Activated naive CD4-positive, alpha-beta T cell treated with Interleukin-2 at 50 U/mL for 16 hours (primary cell): ENCODE results near the gene AQP1.

ENCODE experiments used
- DNase-seq: peaks from one replicate; pipeline ENCODE4 v3.0.0-alpha.2; 2020

The AQP1 gene

DNA sequence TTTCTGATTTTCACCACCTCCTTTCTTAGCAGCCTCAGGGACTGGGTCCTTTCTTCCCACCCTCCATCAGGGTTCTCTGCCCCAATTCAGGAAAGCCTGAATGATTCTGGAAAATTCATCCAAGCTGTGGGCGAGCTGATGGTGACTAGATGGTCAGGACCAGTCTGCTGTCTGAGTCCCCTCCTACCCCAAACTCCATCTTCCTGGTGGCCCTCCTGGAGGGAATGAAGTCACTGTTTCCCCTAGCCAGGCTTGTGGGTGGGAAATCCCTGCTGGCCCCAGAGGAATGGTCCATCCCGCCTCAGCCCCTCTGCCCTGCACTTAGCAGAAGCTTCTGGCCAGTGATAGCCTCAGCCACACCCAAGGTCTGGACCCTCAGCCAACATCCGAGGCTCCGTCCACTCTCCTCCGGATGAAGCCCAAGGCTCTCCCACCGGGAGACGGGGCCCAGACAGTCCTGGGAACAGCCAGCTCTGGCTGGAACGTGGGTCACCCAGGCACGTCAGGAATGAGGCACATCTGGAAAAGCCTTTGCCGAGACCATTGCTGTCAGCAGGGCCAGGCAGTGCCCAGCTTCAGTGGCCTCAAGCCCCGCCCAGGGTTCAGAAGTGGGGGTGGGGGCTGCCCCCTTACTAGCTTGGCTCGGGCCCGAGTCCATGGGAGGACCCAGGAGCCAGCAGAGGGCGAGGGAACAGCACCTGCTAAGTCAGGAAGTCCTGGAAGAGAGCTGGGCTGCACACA lies 4.0 kb upstream of the AQP1 start:
- DNase-seq = no peak

DNA sequence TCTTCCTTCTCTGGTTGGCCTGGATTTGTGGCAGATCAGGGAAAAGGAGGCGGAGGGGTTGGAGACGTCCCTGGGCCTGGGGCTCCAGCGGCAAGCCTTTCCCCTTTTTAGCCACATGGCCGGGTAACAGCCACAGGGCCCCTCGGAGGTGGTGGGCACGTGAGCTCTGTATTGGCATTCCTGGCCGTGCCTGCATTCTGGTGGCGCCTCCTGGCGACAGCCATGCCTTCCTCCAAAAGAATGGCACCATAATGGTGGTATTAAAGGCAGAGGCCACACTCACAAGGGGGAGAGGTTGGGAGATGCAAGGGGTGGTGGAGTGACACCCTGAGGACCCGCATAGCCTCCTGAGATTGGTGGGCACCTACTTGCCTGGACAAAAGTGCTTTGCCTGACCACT lies 3.0 kb upstream of the AQP1 start:
- DNase-seq = no peak

DNA sequence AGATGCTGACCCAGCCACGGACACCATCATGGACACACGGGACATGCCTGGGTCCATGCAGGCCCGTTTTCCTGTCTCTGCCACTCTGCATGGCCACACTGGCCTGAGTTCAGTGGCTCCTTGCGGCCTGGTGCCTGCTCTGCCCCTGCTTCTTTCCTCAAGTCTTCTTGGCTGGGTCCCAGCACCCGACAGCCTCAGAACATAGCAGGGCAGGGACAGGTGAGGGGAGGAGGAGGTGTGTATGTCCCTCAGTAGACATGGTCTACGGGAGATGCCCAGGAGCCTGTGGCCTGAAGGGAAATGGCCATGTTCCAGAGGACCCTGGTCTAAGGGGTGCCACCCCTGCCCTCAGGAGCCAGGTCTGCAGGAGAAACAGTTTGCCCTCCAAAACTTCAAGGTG lies 2.2 kb upstream of the AQP1 start:
- no peak for DNase-seq

DNA sequence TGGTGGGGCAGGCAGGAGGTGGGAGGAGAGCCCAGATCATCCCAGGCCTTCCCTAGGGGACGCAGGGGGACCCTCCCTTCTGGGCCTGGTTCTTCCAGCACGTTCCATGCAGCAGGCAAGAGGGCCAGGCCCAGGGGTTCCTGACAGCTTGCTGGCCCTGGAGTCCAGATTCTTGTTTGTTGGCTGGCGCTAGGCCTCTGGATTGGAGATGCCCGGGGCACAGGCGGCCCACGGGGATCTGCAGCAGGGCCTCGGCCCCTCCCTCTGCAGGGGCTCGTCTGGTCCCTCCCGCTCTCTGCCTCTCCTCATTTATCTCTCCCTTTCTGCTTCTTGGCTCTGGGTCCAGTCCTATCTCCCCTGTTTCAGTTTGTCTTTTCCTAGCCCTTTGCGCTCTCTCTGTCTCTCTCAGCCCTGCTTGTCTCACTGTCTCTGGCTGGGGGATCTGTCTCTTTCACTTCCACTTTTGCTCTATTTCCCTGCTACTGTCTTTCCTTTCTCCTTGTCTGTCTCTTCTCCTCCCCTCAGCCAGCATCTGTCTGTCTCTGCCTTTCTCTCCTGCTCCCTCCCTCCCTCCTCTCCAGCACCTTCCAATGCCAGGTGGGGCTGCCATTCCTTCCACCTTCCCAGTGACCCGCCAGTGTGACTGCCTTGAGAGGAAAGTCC lies 1.1 kb upstream of the AQP1 start:
- no peak for DNase-seq

DNA sequence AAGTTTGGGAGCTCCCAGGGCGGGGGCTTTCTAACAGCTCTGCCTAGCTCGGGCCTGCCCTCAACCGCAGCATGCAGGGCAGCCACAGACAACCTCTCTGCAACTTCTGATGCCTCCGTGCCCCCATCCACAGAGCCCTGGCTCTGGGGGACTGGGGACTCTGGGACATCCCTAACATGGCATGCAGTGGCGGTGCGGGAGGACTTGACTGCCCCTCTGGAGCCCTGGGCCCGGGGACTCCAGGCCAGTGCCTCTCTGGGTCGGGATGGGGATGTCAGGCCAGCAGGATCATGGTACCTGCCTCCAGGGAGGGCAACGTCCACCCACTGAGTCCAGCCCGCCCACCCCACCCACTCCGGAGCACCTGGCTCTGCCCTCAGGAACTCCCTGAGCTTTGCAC lies 520 bp upstream of the AQP1 start:
- DNase-seq = no peak

DNA sequence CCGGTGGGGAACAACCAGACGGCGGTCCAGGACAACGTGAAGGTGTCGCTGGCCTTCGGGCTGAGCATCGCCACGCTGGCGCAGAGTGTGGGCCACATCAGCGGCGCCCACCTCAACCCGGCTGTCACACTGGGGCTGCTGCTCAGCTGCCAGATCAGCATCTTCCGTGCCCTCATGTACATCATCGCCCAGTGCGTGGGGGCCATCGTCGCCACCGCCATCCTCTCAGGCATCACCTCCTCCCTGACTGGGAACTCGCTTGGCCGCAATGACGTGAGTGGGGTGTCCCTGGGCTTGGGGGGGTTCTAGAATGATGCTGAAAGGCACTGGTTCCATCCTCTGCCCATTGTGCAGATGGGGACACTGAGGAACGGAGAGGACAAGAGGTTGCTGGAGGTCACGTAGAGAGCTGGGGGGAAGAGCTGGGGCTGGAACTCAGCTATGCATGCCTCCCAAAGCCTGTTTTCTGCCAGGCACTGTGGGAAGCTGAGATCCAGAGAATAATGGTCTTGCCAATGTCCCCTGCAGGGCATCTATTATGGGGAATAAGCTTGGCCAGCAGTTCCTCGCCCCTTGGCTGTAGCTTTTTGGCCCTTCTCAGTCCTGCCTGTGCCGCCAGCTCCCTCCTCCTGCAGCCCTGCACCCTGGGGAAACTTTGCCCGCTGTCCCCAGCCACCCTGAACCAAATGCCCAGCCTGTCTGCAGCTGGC lies 523 bp downstream of the AQP1 start:
- DNase-seq = no peak

DNA sequence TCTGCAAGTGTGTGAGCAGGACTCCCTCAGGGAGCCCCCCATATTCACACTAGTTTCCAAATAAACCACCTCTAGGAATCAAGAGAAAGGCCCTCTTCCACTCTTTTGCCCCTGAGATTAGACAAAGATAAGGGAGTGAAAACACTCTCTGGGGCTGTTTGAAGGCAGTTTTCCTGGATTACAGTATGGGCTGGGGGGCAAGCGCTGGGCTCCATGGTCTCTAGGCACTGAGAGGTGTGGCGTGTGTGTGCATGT lies 1.0 kb downstream of the AQP1 start:
- no peak for DNase-seq

DNA sequence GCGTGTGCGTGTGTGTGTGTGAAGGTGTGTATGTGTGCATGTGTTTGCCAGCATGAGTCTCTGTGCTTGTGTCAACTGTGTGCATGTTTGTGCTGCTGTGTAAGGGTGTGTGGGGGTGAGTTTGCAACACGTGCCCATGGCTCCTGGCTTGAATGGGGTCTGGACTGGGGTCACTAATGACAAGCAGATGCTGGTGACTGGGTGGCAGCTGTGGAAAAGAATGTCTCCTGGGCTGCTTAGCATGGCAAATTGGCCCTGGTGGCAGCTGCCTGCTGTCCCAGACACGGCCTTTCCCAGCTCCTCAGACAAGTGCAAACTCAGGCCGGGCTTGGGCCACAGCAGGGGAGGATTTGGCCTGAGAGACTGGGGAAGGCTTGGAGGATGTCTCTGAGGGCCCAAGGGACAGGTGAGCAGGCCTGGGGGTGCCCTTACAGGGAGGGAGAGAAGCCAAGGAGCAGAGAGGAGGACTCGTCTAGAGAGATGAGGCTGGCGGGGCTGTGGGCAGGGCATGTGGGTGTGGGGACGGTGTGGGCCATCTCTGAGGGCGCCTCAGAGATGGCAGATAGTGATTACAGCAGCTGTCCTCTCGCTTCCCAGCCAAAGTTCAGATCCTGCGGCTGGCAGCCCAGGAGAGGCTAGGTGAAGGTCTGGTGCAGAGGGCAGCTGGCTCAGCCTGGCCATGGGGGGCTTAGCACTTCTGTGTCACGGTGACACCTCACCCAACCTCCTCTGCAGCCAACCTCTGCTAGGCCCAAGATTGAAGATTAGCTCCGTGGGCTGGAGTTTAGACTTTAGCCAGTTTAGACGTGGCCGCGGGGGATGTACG lies 1.5 kb downstream of the AQP1 start:
- no peak for DNase-seq

DNA sequence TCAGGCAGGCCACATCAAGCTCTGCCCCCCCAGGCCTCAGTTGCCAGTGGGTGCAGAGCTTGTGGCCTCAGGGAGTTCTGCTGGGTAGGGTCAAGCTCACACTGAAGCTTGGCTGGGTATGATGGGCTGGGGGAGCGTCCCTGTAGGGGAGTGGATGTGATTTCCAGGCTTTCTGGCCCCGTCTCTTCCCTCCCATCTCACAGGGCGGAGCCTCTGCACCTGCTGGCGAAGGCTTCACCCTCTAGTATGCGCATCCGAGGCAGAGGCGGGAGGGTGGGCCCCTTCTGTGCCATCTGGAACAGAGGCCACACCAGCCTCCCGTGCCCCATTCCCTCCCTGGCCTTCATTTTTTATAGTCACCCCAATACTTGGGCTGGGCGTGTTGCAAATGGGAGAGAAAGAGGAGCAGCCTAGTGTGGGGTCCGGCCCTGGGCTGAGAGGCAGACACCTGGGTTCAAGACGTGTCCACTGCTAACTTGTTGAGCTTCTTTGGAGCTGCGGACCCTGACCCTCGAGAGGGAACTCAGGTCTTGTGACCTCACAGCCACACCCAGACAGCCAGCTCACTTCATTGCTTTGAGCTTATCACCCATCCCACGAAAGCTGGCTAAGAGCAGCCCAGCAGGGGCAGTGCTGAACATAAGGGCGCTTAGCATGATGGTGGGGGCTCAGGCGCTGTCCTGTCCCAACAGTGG lies 2.3 kb downstream of the AQP1 start:
- no peak for DNase-seq

DNA sequence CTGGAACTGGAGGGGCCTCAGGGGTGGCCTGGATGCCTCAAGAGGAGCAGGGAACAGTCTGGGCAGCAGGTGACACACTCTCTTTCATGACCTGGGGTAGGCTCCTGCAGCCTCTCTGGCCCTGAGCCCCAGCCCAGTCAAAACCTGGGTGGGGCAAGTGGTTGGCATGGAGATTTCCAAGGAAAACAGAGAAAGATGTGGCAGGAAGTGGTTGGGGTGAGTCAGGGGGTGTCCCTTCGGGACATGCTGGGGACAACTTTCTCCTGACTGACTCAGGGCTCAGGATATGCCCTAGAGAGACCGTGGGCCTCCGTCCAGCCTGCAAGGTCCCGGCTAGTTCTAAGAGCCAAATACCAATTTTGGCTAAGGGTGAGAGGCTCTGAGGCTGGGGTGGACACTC lies 2.9 kb downstream of the AQP1 start:
- no peak for DNase-seq

DNA sequence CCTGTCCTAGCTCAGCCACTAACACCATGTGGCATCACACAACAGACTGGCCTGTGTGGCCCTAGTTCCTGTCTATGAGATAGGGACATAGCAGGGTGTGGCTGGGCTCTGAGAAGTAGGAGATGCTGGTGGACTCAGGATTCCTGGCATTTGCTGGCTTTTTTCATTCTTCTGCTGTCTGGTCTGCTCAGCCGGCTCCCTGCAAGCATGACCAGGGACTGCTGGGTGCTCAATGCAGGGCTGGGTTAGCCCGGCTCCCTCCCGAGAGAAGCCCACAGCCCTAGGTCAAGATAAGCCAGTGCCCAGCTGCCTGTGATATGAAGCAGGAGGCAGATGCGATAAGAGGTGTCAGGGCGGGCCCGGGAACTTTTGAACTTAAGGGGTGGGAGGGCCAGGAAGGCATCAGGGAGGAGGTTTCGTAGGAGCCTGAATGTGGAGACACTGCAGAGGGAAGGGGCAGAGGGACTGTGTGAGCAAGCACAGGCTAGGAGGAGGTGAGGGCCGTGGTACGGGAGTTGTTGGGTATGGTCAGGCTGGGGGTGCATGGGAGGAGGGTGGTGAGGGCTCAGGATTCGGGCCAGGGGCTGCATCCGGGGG lies 3.5 kb downstream of the AQP1 start:
- no peak for DNase-seq

DNA sequence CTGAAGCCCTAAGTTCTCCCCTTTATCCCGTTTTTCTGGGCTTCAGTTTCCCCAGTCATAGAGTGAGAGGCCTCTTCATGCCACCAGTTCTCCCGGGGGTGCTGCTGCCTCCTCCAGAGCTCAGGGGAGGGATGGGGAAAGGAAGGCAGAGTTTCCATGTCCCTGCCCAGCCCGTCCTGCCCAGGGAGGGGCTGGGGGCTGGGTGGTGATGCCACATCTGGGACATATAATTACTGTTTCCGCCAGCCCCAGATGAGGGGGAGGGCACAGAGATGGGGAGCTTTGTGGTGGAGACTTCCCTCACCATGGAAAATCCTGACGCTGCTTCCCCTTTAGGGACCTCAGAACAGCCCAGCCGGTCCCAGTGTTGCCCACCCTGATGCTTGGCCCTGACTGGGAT lies 4.1 kb downstream of the AQP1 start:
- no peak for DNase-seq

DNA sequence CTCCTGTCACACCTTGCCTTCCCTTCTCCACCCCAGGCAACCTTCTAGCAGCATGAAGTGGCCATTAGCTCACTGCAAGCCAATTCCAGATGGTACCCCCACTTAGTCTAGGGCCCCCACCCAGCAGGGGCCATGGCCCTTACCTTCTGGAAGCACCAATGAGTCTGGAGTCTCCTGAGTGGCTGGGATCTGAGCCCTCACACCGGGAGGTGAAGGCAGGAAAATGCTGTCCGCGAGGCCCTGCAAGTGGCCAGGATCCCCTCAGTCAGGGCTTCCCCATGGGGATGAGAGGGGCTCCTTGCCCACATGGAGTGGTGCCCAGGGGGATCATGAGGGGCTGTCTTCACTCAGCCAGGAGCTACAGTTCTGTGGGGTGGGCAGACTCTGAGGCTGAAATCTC lies 4.6 kb downstream of the AQP1 start:
- no peak for DNase-seq

DNA sequence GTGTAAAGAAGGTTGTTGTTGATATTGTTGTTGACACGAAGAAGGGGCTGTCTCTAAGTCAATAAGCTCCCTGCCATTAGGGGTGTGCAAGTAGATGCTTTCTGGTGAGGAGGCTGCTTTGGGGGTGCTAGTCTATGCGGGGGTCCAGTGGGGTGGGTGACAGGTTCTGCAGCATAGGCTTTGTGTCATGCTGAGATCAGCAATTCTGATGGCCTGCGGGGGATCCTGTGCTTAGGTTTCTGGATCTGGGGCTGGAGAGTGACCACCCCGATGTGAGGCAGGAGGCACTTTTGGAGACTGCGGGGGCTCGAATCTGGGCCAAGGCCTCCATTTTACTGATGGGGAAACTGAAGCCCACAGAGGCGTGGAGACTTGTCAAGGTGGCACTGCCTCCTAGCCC lies 5.1 kb downstream of the AQP1 start:
- DNase-seq = no peak

DNA sequence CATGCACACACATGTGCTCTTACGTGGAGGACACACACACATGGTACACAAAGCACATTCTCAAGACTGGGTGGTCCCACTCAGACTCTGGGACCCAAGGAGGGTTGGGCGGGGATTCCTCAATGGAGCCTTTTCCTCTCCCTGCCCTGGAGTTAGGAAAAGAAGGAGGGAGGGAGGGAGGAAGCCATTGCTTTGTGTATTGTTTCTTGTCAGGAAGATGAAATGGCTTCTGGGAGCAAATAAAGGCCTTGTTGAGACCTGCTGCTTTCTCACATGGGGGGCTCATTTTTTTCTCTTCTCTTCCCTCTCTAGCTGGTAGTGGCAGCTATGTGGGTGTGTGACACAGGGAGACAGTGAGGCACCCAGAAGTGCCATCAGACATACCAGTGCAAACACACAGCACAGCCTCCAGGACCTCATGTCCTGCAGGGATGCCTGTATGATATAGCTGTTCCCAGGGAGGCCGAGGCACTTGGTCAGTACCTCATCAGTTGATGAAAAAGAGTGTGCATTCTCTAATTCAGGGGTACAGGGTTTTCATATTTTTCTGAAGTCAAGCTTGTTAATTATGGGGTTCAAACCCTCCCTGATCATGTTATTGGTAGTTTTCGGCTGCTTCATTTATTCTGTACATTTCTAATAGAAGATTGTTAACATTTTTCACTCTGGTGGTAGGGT lies 5.7 kb downstream of the AQP1 start:
- no peak for DNase-seq

DNA sequence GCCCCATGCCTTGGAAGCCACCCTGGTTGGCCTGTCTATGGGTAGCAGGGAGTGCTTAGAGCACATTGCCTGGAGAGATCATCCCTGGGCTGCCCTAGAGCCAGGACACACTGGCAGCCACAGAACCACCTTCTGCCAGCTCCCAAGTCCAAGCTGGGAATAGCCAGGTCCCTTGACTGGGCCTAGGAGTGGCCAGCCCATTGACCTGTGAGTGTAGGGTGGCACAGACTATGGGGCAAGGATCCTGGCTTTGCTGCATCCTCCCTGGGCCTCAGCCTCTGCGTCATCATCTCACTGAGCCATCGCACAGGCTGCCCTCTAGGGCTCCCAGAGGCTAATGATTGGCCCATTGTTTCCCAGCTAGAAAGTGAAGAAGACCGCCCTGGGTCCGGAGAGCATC lies 7.0 kb downstream of the AQP1 start:
- no peak for DNase-seq

DNA sequence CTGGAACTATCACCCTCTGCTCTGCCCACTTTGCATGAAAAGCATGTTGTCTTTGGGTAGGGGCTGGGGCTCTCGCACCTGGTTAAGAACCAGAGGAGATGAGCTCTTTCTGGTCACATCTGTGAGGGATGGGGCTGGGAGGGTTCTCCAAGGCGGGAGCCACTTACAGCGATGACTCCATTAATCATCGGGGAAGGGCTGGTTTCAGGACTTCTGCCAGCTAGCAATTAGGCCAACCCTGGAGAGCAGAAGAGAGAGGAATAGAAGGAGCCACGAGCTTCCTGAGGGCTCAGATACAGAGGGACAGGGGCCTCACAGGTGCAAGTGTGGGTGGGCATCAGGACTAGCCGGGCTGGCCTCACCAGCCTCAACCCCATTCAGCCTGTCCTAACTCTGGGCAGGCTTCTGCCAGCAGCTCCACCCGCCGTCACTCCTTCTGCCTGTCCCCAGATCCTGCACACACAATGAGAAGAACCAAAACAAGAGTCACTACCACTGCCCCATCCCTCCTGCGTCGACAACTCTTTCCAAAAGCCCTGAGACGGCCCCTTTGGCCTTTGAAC lies 8.4 kb downstream of the AQP1 start:
- DNase-seq = no peak

DNA sequence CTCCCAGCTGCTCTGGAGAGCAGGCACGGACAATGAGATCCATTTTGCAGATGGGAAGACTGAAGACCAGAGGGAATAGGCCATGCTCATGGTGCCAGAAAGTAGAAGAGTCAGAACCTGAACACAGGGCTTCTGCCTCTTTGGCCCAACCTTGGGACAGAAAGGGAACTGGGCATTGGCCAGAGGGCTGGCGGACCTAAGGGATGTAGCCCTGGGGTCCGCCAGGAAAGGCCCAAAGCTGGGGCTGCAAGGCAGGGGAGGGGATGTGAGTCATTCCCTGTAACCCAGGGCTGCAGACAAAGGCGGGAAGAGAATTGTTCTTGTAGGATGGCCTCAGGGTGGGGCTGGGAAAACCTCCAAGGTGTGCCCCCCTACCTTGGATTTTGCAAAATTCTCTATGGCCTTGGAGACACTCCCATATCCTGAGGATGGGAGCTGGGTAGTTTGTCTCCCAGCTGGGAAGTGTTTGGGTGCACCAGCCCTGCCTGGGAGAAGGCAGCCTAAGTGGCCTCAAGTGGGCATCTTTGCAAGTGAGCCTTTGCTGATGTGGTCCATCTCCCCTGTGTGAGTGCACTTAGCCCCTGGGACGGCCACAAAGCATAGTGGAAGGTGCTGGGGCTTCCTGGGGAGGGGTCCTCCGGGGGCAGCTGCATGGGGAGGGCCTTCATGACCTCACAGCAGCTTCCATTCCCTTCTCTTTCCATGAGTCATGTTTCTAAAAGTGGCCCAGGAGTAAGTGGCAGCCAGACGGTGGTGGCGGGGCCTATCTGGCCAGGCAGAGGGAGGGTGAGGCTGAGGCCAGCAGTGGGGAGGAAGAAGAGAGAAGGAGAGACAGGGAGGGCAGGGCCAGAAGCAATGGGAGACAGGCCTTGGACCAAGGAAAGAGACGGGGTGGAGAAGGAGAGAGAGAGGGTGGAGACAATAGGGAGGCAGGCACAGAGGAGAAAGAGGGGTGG lies 9.2 kb downstream of the AQP1 start:
- no peak for DNase-seq

DNA sequence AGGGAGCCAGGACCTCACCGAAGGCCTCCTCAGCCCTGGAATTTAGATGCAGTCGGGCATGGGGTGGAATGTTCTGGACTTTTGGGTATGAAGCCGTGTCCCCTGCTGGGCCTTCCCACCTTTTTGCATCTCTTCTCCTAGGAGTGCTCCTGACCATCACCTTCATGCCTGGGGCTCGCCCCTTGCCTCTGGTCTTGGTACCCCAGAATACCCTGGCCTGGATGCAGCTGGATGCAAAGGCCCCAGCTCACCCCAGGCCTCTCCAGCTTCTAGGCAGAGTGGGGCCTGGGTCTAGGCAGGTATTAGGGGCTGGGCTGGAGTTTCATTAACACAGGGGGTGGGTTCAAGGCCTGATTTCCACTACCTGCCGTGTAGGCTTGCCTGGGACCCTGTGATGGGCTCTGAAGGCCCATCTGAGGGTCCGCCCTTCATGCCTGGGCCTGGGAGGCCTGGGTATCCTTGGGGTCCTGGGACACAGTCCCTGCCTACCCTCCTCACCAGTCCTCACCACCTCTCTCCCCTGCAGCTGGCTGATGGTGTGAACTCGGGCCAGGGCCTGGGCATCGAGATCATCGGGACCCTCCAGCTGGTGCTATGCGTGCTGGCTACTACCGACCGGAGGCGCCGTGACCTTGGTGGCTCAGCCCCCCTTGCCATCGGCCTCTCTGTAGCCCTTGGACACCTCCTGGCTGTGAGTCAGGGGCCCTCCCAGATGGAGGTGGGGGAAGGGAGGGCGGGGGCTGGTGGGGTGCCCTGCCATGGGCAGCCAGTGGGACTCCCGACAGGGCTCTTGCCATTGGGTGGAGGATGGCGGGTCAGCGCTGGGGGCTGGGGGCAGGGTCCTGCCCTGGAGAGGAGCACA lies 10.1 kb downstream of the AQP1 start:
- DNase-seq = no peak

DNA sequence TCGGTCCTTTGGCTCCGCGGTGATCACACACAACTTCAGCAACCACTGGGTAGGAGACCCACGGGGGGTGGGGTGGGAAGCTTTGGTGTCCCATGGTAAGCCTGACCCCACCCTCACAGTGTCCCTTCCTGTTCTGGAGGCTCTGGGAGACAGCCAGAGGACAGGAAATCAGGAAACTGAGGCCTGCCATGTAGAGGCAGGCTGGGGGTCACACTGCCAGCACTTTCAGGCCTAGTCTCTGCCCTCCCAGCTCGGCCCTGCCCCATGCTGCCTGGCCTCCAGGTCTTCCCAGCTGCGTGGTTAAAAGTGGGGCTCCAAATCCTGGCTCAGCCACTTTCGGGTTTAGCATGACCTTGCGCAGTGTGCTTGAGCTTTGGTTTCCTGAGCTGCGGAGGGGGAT lies 10.9 kb downstream of the AQP1 start:
- DNase-seq = no peak
